OCI-LY1 (cell line): ENCODE data around the gene SFTPA2.
"Not testable (repeated sequence)": the region's sequence is repeated elsewhere in the genome, so short reads cannot be mapped to it uniquely, and the experiment has no call there.

Experiments
- CTCF ChIP-seq: fragments of 200-600 bp; sonication (generic), shearing (Covaris generic); IDR thresholded peaks from 2 replicates; pipeline ENCODE4 v1.5.1; 2017; ENCODE audit warnings: mild to moderate bottlenecking, antibody characterized with exemption, low read length, moderate library complexity, mixed read lengths
- EZH2 ChIP-seq: fragments of 200-600 bp; sonication (generic), shearing (Covaris generic); IDR thresholded peaks from 2 replicates; pipeline ENCODE4 v1.8.0; 2017; ENCODE audit warnings: borderline replicate concordance, mixed run types, mild to moderate bottlenecking, antibody characterized with exemption, low read length, moderate library complexity, mixed read lengths

GRCh38 chr10:79511891-79512583 is 48.2 kb downstream of the SFTPA2 start, which contains the start of gene EIF5AL1:
- not testable (repeated sequence) for TF ChIP-seq EZH2, CTCF
